GM12872 (cell line): ENCODE results near the gene MTMR3.

Experiments
- CTCF ChIP-seq: IDR thresholded peaks from 3 replicates; pipeline ENCODE4 v1.5.1; 2011; ENCODE audit warnings: low read depth, mild to moderate bottlenecking, low read length, moderate library complexity; ENCODE audit not compliant: insufficient read depth

The MTMR3 gene

DNA sequence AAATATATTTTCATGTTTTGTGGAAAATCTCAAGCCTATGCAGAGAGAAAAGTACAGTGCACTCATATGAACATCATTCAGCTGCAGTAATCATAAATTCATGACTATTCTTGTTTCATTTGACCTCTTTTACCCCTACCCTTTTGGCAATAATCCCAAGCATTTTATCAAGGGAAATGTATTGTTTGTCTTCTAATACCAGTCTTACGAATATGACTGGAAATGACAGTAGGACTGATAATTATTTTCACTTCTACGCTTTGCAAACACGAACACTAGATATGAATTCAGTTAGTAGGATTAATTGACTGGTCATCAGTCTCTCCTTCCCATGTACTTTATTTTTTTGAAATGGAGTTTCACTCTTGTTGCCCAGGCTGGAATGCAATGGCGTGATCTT is 90.3 kb downstream of the MTMR3 start:
- no peak for TF ChIP-seq CTCF

DNA sequence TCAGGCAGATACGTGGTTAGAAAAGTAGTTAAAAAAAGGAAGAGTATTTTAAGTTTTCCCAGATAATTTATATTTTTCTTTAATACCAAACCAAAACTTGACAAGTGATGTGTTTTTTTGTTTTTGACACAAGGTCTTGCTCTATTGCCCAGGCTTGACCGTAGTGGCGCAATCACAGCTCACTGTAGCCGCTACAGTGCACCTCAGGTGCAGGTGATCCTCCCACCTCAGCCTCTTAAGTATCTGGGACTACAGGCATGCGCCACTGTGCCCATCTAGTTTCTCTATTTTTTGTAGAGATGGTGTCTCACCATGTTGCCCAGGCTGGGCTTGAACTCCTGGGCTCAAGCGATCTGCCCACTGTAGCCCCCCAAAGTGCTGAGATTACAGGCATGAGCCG is 92.5 kb downstream of the MTMR3 start:
- no peak for TF ChIP-seq CTCF

GRCh38 chr22:29977107-29977506 is 94.1 kb downstream of the MTMR3 start:
- no peak for TF ChIP-seq CTCF

DNA sequence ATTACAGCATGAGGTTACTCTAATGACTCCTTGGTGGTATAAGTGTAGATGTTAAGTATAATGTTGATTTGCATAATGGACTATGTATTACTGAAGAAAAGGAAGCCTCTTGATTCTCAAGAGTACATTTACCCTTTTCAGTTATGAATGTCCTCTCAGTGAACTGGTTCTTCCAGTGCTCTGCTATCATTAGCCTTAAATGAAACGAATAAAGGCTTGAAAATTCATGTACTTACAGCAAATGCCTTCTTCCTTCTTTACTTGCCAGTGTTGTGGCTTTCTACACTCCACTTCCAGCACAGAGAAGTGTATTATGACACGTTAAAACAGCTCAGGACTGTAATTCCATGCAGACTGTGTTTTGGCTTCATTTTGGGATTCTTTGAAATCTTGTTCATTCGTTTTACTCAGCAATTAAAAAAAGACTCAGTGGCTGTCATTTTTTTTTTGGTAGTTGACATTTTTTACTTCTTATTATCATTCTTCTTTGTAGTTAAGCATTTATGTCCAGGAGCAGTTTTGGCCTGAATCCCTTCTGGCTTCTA is 96.9 kb downstream of the MTMR3 start:
- TF ChIP-seq CTCF = no peak

DNA sequence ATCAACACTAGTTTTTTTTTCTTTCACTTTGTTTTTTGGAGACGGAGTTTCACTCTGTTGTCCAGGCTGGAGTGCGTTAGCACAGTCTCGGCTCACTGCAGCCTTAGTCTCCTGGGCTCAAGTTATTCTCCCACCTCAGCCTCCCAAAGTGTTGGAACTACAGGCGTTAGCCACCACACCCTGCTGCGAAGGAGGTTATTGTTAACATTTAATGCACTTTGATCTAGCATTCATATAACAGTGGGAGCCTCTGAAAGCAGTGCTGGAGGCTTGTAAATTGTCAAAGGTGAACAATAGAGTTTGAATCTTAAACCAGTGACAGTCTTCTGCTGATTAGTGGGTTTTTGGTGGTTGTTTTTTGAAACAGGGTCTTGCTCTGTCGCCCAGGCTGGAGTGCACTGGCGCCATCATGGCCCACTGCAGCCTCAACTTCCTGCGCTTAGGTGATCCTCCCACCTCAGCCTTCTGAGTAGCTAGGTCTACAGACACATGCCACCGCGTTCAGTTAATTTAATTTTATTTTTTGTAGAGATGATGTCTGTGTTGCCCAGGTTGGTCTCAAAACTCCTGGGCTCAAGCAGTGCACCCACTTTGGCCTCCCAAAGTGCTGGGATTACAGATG is 100.4 kb downstream of the MTMR3 start:
- TF ChIP-seq CTCF = no peak

DNA sequence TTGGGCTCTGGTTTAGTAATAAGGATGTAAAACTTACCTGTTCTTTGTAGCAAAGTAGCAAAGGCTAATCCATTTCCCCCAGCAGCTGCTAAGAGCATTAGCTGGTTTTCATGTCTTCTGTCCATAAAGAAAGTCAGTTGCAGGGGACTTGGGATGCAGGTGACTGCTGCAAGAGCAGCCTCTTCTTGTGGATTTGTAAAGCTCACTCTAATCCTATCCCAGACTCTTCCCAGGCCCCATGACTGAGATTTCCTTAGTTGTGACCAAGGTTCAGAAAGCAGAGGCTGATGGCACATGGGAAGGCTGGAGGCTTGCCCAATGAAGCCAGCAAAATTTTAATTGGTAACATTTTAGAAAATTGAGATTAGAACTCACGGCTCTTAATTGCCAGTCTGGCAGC is 102.9 kb downstream of the MTMR3 start:
- TF ChIP-seq CTCF = no peak

DNA sequence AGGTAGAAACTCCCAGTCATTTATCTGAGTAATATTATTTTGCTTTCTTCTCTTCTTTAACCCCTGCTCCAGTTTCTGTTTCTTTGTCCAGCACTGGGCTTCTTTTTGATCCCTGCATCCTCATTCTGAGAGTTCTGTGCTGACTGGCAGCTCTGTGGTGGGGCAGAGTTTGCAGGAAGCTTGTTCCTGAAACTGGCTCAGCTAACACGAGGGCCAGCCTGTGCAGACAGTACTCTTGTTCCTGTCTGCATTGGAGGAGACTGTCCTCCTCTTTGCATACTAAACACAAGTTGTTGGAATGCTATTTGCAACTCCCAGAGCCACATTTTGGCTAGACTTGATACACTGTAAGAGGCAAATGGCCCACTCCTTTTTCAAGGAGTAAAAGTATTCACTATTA is 104.2 kb downstream of the MTMR3 start:
- no peak for TF ChIP-seq CTCF
